GM12874 (cell line): ENCODE data around the gene TNNI2.

Experiments
- TF ChIP-seq, protein P1 (sequence below): IDR thresholded peaks from 2 replicates; pipeline ENCODE4 v1.5.1; 2011; ENCODE audit warnings: low read depth, mild to moderate bottlenecking, control low read depth, low read length, moderate library complexity; ENCODE audit not compliant: insufficient read depth

TNNI2 gene

DNA sequence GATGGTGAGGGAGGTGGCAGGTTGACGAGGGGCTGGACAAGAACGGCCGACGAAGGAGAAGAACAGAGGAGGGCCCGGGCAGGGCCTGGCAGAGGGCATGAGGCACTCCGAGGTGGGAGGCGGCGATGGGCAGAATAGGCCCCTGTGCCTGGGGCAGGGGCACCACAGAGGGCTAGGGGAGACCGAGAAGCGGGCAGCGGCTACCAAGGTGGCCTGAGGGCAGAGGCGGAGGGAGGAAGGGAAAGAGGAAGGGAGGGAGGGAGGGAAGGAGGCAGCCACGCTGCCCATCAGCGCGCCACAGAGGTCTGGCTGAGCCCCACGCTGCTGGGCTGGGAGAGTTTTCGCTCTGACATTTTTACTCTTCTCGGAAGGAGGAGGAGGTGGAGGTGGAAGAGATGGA is 25.4 kb downstream of the TNNI2 start:
- TF ChIP-seq, protein P1, sequence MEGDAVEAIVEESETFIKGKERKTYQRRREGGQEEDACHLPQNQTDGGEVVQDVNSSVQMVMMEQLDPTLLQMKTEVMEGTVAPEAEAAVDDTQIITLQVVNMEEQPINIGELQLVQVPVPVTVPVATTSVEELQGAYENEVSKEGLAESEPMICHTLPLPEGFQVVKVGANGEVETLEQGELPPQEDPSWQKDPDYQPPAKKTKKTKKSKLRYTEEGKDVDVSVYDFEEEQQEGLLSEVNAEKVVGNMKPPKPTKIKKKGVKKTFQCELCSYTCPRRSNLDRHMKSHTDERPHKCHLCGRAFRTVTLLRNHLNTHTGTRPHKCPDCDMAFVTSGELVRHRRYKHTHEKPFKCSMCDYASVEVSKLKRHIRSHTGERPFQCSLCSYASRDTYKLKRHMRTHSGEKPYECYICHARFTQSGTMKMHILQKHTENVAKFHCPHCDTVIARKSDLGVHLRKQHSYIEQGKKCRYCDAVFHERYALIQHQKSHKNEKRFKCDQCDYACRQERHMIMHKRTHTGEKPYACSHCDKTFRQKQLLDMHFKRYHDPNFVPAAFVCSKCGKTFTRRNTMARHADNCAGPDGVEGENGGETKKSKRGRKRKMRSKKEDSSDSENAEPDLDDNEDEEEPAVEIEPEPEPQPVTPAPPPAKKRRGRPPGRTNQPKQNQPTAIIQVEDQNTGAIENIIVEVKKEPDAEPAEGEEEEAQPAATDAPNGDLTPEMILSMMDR: no peak

- TF ChIP-seq, protein P1: no peak
Observed at GRCh38 chr11:1864831-1865665, 26.3 kb downstream of the TNNI2 start.

- TF ChIP-seq, protein P1: no peak
Observed at GRCh38 chr11:1866226-1866625, 27.4 kb downstream of the TNNI2 start.

- TF ChIP-seq, protein P1: no peak
Observed at GRCh38 chr11:1866776-1867175, 28.0 kb downstream of the TNNI2 start.

- TF ChIP-seq, protein P1: no peak
Observed at GRCh38 chr11:1867381-1867780, 28.6 kb downstream of the TNNI2 start.

DNA sequence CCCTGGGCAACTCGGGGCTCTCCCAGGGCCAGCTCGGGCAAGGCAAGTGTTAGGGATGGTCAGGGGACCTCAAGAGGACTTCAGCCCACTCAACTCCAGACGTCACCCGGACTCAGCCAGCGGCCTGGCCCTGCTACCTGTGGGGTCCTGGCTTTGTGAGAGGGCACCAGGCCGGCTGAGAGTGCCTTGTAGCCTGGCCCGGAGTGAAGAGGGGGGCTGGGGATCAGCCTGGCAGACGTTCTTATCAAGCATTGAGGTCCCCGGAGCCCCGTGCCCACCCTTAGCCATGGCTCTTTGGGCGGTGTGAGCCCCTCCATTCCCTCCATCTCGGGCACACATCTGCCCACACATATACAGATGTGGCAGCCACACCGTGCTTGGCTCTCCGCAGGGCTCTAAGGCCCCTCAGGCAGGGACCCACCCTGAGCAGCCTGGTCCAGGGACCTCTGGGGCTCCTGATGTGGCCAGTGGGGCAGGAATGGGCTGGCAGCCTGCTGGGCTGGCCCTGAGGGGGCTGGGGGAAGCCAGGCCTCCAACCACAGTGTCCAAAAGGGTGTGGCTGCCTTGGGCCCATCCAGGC is 29.4 kb downstream of the TNNI2 start:
- TF ChIP-seq, protein P1: no peak

DNA sequence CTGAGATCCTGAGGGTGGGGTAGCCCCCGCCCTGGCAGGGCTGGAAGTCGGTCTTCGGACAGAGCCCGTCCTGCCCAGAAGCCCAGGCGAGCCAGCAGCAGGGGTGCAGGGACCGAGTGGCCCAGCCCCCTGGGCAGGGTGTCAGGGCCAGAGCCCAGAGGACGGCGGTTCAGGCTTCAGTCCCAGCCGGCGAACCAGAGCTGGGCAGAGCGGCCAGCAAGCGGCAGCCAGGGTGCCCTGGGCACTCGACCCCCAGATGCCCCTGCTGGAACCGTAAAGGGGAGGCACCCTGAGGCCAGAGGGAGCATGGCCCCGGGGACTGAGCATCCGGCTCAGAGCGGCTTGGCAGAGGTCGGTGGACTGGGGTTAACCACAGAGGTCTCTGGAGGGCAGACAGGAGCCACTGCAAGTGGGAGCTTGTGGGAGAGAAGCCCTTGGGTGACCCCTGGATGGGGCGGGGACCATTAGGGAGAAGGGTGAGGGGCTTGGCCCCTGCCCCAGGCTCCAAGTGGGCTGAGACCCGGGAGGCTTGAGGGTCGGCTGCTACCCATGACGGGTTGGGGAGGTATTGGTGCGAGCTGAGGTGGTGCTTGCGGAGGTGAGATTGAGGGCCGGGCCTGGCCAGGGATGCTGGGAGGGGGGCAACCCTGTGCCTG is 30.0 kb downstream of the TNNI2 start:
- TF ChIP-seq, protein P1: no peak
